Measurements from ENCODE around the gene CD81.
A peak's percentile ranks its signal among the peaks of the same experiment; 100 is the strongest.
"Not testable (repeated sequence)": the region's sequence is repeated elsewhere in the genome, so short reads cannot be mapped to it uniquely, and the experiment has no call there.

The CD81 gene

DNA sequence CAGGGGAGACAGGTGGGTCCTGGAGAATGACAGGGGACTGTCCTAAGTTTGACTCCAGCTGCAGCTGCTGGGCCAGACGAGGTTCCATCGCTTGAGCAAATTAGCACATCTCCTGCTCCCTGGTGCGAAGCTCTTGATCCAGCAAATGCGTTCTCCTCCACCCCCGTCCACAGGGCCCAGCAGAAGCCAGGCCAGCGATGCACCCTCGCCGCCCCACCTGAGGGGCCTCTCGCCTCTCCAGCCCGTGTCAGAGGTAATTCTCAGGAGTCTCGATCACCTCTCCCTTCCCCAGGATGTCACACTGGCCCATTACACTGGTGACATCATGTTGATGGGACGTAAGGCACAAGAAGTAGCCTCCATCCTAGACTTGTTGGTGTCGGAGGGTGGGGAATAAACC lies 19.5 kb upstream of the CD81 start:
- DNase-seq: not testable (repeated sequence)

DNA sequence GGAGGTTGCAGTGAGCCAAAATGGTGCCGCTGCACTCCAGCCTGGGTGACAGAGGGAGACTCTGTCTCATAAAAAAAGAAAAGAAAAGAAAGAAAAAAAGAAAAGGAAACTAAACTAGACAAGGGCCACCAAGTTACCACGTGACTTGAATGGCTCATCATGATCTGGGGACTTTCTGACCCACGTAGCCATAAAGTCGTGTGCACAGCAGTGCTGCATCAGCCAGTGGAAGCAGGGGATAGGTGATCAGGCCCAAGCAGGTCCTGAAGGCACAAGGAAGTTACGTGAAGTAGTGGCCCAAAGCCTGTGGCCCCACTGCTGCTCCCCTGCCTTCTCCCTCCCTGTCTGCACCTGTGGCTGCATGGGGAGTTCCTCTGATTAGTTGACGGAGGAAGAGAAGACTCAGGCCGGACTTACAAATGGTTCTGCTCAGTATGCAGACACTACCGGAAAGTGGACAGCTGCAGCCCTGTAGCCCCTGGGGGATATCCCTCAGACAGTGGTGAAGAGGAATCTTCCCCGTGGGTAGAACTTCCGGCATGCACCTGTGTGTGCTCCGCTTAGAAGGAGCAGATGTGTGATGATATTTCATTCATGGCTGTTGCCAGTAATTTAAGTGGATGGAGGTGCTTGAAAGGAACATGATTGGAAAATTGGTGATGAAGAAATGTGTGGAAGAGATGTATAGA lies 18.2 kb upstream of the CD81 start:
- DNase-seq: no peak

DNA sequence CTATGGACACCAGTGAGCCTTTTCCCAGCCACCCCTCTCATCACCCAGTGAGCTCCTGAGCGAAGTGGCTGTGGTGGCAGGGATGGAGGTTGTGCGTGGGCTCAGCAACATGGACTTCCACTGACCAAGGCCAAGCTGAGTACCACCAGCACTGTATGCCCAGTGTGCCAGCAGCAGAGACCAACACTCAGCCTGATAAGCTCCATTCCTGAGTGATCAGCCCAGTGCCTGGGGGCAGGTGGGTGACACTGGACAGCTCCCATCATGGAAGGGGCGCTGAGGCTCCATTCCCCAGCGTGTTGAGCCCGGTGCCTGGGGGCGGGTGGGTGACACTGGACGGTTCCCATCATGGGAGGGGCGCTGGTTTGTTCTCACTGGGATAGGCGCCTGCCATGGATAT lies 17.6 kb upstream of the CD81 start:
- DNase-seq: no peak

DNA sequence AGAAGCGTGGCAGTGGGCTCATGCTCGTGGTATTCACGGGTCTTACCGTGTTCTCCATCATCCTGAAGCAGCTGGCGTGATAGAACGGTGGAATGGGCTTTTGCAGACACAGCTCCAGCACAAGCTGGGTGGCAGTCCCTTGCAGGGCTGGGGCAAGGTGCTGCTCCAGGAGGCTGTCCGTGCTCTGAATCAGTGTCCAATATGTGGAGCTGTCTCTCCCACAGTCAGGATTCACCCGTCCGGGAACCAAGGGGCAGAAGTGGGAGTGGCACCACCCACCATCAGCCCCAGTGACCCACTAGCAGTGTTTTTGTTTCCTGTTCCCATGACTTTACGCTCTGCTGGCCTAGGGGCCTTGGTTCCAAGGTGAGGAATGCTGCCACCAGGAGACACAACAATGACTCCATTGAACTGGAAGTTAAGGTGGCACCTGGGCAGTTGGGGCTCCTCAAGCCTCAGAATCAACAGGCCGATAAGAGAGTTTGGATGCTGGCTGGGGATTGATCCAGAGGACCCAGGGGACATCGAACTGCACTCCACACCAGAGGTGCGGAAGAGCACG lies 16.9 kb upstream of the CD81 start:
- DNase-seq: no peak

DNA sequence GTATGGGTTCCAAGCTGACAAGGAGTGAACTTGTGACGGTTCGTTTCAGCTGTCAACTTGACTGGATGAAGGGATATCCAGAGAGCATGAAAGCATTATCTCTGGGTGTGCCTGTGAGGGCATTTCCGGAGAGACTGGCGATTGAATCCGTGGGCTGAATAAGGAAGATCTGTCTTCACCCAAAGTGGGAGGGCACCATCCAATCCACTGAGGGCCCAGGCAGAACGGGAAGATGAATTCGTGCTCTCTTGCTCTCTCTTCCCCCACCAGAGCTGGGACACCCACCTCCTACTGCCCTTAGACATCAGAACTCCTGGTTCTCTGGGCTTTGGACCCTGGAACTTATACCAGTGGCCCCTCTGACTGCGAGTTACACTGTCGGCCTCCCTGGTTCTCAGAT lies 15.5 kb upstream of the CD81 start:
- no peak for DNase-seq

DNA sequence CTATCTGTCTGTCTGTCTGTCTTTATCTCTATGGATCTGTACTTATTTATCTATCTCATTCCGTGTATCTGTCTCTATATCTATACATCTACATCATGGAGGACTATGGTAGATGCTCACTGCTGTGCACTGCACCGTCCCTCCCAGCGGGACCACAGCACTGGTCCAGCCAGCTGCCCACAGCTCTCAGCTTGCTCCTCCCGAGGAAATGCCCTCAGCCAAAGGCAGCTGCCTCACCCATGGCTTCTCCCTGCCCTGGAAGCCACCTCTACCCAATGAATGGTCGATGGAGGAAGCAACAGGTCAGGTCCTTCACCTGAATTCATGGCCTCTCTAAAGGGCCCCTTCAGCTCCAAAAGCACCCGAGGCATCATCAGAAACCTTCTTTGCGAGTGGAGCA lies 14.7 kb upstream of the CD81 start:
- no peak for DNase-seq

DNA sequence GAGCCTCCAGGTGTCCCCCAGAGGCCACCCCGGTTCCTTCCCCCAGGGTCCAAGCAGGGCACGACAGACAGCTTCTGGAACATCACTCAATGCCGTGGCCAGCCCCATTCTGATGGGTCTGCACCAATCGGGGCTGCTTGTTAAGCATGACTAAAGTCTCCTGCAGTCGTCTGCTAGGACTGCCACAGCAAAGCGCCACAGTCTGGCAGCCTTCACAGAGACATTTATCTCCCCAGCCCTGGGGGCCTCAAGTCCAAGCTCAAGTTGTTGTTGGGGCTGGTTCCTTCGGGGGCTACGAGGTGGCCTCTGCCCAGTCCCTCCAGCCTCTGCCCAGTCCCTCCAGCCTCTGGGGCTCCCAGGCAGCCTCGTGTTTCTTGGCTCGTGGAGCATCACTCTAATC lies 14.0 kb upstream of the CD81 start:
- no peak for DNase-seq

DNA sequence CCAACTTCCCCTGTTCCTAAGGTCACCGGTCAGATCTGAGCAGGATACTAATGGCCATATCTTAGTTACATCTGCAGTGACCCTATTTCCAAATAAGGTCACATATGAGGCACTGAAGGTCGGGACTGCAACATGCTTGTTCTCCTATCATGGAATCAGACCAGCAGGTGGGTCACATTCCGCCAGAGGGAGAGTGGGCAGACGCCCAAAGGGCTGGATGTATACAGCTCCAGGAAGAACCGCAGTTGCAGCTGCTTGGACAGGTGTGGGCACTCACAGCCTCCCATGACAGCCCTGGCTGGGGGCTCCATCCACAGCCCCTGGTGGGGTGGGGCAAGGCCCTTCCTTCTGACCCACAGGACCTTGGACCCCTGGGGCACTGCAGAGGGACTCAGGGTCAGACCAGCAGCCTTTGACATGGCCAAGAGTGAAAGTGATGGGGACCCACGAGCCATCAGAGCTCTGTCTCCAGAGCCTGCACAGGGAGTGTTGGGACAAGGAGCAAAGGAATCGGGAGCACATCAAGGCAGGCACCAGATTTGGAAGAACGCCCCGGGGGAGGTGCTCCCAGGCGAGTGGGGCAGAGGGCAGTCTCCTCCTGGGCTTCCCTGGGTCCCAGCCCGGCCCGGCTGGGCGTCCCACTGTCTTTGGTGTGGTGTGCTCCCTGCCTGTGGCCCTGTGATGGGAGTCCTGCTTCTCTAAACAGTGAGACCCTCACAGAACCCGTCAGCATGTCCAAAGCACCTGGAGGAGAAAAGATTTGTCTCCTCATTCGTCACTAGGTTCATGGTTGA lies 13.3 kb upstream of the CD81 start:
- DNase-seq: no peak

DNA sequence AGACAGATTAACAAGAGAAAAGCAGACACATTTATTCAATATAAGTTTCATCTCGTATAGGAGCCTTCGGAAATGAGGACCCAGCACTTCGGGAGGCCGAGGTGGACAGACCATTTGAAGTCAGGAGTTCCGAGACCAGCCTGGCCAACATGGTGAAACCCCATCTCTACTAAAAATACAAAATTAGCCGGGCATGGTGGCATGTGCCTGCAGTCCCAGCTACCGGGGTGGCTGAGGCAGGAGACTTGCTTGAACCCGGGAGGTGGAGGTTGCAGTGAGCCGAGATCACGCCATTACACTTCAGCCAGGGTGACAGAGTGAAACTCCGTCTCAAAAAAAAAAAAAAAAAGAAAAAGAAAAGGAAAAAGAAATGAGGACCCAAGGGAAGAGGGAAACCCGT lies 12.7 kb upstream of the CD81 start:
- DNase-seq: not testable (repeated sequence)

DNA sequence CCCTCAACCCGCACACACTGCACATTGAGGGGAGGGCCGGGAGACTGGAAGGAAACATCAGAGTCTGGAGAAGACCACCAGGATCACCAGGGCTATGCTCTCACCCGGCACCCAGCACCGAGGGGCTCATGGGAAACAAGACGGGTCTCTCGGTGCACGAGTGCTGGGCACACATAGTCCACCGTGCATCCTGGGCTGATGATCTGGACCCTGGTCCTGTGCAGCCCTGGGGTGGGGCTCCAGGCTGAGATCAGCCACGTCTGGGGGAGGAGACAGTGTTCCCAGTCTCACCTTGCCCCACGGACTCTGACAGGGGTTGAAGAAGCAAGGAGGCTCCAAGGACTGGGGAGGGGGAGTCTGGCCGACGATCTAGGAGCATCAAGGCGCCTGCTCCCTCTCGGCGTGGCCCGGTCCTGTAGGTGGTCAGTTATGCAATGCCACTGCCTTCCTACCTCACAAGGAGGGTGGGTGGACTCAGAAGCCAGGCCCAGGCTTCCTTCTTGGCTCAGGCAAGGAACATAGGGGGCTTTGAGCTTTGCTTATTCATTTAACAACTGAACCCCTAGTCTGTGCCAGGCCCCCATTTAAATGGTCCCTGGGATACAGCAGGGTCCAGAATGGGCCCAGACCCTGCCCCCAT lies 11.4 kb upstream of the CD81 start:
- DNase-seq: no peak

DNA sequence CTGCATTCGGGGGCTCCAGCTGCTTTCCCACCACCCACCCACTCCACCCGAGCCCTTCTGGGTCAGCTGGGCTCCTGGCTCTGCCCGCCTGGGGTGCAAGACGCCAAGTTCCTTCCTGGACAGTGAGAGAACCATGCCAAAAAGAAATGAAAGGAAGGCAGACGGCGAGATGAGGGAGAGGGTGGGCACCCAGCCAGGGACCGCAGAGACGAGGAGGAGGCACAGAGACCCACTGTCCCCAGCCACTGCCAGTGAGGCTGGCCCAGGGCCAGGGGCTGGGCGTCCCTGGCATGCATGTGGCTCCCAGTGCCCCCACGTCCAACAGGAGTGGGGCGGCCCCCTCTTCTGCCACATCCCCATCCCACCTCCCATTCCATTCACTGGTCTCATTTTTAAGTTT lies 10.8 kb upstream of the CD81 start:
- peak; percentile 45 for DNase-seq

DNA sequence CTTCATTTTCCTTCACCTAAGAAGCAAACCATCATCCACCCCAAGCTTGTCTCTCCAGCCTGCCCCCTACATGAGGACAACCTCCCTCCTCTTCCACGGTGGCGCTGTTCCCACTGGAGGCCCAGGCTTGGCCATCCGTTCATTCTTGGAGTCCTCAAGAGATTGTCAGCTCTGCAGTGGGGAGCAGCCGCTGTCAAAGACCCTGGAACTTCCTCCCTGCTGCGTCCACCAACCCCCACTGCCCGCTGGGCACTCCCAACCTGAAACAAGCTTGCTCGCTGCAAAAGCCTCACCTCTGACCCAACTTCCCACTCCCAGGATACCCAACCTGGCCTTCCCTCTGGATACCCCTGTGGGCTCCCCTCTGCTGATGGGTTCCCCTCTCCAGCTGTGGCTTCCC lies 10.4 kb upstream of the CD81 start:
- no peak for DNase-seq

DNA sequence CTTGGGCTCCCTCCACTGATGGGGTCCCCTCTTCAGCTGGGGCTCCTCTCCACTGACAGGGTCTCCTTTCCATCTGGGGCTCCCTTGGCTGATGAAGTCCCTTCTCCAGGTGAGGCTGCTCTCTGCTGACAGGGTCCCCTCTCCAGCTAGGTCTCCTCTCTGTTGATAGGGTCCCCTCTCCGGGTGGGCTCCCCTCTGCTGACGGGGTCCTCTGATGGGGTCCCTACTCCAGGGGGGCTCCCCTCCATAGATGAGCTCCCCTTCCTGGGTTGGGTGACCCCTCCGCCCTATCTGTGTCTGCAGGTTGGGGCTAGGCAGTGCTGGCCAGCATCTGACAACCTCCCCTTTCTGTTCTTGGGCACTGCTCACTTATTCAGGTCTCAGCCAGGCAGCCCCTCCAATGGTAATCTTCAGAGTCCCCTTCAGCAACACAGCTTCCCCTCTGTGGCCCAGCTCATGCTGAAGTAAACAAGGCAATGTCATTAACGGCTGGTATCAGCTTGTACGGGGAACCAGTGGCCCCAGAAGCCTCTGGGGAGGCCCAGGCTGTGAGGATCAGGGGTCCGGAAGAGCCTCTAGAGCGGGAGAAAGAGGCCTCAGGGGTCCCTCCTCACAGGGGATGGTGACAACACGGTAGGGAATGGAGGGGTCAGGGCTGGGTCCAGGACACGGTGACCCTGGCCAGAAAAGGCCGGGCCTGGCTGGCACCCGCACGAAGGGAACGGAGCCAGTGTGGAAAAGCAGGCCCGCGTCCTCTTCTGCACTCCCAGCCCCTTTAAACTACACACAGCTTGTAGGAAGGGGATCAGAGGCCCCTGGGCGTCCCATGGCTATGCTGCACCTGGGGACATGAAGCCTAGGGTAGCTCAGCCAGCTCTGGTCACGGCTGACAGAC lies 9.6 kb upstream of the CD81 start:
- DNase-seq: no peak

DNA sequence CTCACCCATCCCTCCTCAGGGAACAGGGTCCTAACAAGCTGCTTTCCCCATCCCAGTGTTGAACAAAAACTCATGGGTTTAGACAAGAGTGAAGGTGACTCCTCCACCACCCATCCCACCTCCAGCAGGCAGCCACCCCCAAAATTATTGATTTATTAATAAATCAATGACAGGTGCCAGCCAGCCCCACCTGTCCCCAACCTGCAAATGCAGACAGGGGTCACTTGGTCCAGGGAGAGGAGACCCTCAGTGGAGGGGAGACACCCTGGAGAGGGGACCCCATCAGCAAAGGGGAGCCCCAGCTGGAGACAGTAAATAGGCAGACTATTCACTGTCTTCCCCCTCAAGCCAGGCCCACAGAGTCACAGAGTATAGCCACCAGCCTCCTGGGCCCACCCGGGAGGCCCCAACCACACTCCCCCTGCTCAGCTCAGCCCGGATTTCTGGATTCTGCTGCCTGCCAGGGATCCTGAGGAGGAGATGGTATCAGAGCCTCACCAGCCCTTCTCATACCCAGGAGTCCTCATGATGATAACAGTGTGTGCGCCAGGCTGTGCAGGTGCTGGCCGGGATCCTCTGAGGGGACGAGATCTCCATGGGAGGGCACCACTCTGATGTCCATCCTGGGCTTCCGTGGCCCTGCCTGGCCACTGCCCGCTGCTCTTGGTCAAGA lies 8.8 kb upstream of the CD81 start:
- no peak for DNase-seq

DNA sequence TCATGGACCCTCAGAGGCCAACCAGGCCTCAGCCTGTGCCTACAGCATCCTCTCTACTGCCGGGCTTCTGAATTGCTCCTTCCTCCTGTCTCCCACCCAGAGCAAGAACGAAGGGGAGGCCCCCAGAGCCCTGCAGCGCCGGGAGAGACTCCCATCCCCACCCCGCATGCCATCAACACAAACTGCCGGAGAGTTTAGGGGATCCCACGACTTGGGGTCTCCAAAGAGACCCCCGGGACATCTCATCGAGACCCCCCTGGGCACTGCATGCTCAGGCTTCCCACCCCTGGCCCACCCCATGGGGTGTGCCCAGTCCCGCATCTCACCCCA lies 8.3 kb upstream of the CD81 start:
- DNase-seq: no peak

DNA sequence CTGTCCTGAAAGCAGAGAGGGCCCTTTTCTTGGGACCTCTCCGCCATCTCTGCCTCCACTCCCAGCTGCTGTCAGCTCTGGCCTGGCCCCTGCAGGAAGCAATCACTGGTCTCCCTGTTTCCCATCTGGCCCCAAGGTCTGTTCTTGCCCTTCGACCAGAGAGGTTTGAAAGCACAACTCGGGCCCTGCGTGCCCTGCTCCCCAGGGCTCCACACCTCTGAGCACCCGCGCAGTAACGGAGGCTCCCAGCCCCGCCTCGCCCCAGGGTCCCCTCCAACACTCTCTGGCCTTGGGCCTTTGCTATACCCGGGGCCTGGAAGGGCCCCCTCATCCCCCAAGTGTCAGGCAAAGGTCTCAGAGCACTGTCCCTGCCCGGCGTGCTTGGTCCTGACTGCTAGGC lies 7.8 kb upstream of the CD81 start:
- no peak for DNase-seq

DNA sequence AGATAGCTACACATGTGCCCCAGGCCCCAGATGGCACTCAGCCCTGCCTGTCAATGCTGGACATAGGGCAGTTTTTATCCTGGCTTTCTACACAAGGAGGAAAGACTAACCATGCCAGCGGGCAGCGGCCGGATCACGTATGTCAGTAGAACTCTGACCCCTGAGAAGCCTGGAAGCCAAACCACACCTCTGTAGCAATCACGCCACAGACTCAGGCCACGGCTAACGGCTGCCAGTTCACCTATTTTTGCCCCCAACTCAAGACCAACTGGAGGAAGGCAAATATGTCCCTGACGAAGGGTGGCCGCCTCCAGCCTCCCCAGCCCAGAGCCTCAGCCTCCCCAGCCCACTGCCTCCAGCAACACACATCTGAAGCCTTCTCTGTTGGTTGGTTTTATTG lies 7.2 kb upstream of the CD81 start:
- DNase-seq: no peak

DNA sequence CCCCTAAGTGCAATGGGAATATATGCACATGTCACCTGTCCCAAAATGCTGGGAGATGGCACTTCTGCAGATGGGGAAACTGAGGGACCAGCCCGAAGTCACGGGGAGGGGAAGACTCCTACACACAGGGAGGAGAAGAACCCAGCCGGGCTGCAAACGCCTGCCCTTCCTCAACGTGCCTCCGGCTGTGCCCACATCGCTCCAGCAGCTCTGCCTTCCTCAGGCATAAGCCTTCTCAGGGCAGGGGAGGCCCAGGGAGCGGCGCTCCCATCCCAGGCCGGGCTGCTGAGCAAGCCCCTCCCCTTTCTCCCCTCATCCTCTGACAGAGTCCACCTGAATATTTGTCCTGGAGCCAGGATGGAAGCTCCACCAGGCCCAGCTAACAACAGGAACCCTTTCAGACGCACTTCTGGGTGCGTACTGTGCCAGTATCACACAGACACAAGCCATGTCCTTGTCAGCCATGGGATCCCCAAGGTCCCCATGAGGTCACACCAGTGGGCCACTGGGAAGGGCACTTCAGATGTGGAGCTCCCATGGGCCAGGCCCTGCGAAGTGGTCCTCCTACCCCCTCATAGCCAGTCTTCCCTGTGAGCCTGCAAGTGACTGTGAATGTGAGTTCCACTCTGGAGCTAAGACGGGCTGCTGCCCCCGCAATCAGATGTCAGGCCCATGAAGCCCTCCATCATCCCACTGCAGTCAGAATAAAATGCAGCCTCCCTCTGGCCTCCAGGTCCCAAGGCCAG lies 2.5 kb upstream of the CD81 start:
- no peak for DNase-seq

DNA sequence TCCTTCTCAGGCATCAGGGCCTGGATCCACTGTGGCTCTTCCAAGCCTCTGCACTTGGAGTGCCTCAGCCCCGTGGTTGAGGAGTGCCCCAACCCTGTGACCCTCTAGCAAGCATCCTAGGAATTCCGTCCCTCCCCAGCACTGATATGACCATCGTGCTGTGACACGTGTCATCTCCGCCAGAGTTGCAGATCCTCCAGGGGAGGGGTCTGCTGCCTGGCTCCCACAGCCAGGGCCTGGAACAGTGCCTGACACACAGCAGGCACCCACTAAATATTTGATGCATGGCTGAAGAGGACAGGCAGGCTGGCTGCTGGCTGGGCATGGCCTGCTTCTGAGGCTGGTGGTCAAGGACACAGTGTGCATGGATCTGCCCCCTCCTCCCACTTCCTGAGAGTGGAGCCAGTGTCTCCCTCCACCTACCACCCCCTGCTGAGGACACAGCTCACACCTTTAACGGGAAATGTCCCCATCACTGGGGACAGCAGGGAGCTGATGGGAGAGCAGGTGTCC lies 1.7 kb upstream of the CD81 start:
- DNase-seq: no peak

DNA sequence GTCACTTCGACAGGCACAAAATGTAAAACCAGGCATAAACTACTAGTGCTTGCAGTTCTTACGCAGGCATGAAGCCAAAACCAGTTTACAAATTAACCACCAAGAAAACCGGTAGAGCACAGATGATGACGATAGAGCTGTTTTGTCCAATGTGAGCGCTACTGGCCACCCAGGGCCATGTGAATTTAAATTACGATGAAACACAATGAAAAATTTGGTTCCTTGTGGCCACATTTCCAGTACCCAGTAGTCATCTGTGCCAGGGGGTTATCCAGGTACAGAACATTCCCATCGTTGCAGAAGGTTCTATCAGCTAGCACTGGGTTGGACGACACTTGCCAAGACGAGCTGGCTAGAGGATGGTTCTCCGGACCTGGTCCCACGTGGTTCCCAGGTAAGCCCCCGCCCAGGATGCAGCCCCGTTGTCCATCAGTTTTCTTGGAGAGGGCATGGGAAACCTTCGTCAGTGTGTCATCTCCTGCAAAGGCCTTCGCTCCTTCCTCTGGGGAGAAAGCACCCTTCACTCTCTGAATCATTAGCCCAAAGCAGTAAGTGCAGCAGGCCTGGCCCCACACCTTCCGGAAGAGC lies 1.1 kb upstream of the CD81 start:
- DNase-seq: no peak
